G401.6 (cell line): ENCODE measurements around the gene UPK1A.
A peak's percentile ranks its signal among the peaks of the same experiment; 100 is the strongest.

Experiments
- FAIRE-seq: peaks from 2 replicates; lab custom pipeline; 2012; peaks lifted over from hg19 to GRCh38; lab: Jason Lieb, UNC

The UPK1A gene

GRCh38 chr19:35666251-35666913 lies at the start of gene UPK1A:
Gene UPK1A (plus strand): TSS chr19:35666517. CDS start chr19:35666813, 296 bp downstream.
- no peak for FAIRE-seq

GRCh38 chr19:35618857-35619256 lies 47.5 kb upstream of the UPK1A start:
- no peak for FAIRE-seq

GRCh38 chr19:35619290-35619923 lies 46.9 kb upstream of the UPK1A start:
- no peak for FAIRE-seq

- FAIRE-seq = no peak
Measured at GRCh38 chr19:35620001-35620400, 46.3 kb upstream of the UPK1A start.

- FAIRE-seq = no peak
Measured at GRCh38 chr19:35621708-35622107, 44.6 kb upstream of the UPK1A start.

- FAIRE-seq = no peak
Measured at GRCh38 chr19:35622750-35623149, 43.6 kb upstream of the UPK1A start.

GRCh38 chr19:35623327-35624010 lies 42.8 kb upstream of the UPK1A start:
- no peak for FAIRE-seq

GRCh38 chr19:35628264-35628564 lies 38.1 kb upstream of the UPK1A start:
- FAIRE-seq = no peak

GRCh38 chr19:35628565-35629331 lies 37.6 kb upstream of the UPK1A start, which contains the start of gene RBM42:
Gene RBM42 (plus strand): TSS chr19:35629036. CDS start chr19:35629154, 118 bp downstream.
- peak; percentile 99 for FAIRE-seq

- FAIRE-seq = no peak
Measured at GRCh38 chr19:35629332-35629633, 37.0 kb upstream of the UPK1A start.

- FAIRE-seq = no peak
Measured at GRCh38 chr19:35633727-35634440, 32.4 kb upstream of the UPK1A start.

- no peak for FAIRE-seq
Measured at GRCh38 chr19:35636651-35637050, 29.7 kb upstream of the UPK1A start.

- no peak for FAIRE-seq
Measured at GRCh38 chr19:35637165-35637564, 29.2 kb upstream of the UPK1A start.

- no peak for FAIRE-seq
Measured at GRCh38 chr19:35639321-35639639, 27.0 kb upstream of the UPK1A start.

GRCh38 chr19:35639863-35640262 lies 26.5 kb upstream of the UPK1A start:
- no peak for FAIRE-seq

GRCh38 chr19:35641515-35642151 lies 24.7 kb upstream of the UPK1A start, which contains the start of gene ETV2:
Gene ETV2 (plus strand): TSS chr19:35641745. CDS start chr19:35642461, 716 bp downstream.
- no peak for FAIRE-seq

GRCh38 chr19:35642312-35642711 lies 24.0 kb upstream of the UPK1A start:
- no peak for FAIRE-seq

- no peak for FAIRE-seq
Measured at GRCh38 chr19:35642798-35643254, 23.5 kb upstream of the UPK1A start.

- FAIRE-seq = no peak
Measured at GRCh38 chr19:35643255-35644205, 22.8 kb upstream of the UPK1A start.

- FAIRE-seq = peak; percentile 96
Measured at GRCh38 chr19:35644206-35644986, 21.9 kb upstream of the UPK1A start.
